HL-60/S4 treated with phorbol 12-myristate 13-acetate at 8.2 ng/mL for 4 days and 3 days (cell line): Measurements from ENCODE around the gene CTNS.

Experiments used
- in situ Hi-C: fragments of 300-500 bp; cut with MboI; formaldehyde crosslinking; loops from 2 replicates; pipeline ENCODE4 v1.15.0; 2022; ENCODE audit warnings: low sequenced_read_pairs

Gene CTNS

GRCh38 chr17:3708366-3708765 lies 71.8 kb downstream of the CTNS start:
- in situ Hi-C loops = no loop called here

GRCh38 chr17:3710951-3711383 lies 74.4 kb downstream of the CTNS start:
- in situ Hi-C loops = no loop called here
